A673 (cell line): ENCODE data around the gene MAML3. TPM values are rescaled to one million over a fixed set of nuclear protein-coding genes. Genes with fewer than 3 reads are reported as not detected.

Experiments
- BruUV-seq: library from RNA; stranded (reverse); fragments of 400-500 nt; replicated peaks from 2 replicates; lab custom pipeline; 2021; lab: Mats Ljungman, UMichigan
- CTCF ChIA-PET: fragments of 300-600 bp; sonication (Branson Sonifier 250); formaldehyde crosslinking; loops from one replicate; lab custom pipeline; 2022; ENCODE audit warnings: antibody characterized with exemption; lab: Charles Lee
- POLR2A ChIA-PET: fragments of 300-600 bp; sonication (Branson Sonifier 250); formaldehyde crosslinking; loops from one replicate; lab custom pipeline; 2022; ENCODE audit warnings: antibody characterized with exemption; ENCODE audit not compliant: low non-redundant PET; lab: Charles Lee
- DNase-seq: peaks from one replicate; pipeline ENCODE4 v3.0.0-alpha.2; 2015; ENCODE audit warnings: low spot score
- H3K27ac ChIP-seq: fragments of 200-600 bp; sonication (generic); 2 replicates; pipeline ENCODE4 v1.5.1; 2016; ENCODE audit warnings: mixed run types, low read depth, mild to moderate bottlenecking, mixed read lengths, antibody characterized with exemption, low read length; ENCODE audit not compliant: poor library complexity, severe bottlenecking
- H3K27me3 ChIP-seq: fragments of 200-600 bp; sonication (generic); replicated peaks from 2 replicates; pipeline ENCODE4 v1.6.1; 2017; ENCODE audit warnings: mixed run types, low read depth, mild to moderate bottlenecking, mixed read lengths, antibody characterized with exemption, low read length; ENCODE audit not compliant: insufficient read depth, poor library complexity
- H3K36me3 ChIP-seq: fragments of 200-600 bp; sonication (generic); 2 replicates; pipeline ENCODE4 v1.6.1; 2016; ENCODE audit warnings: mixed run types, mild to moderate bottlenecking, mixed read lengths, antibody characterized with exemption, low read length; ENCODE audit not compliant: insufficient read depth, poor library complexity, severe bottlenecking
- H3K4me1 ChIP-seq: fragments of 200-600 bp; sonication (generic); 2 replicates; pipeline ENCODE4 v1.6.1; 2017; ENCODE audit warnings: mixed run types, mild to moderate bottlenecking, mixed read lengths, antibody characterized with exemption, low read length; ENCODE audit not compliant: insufficient read depth, poor library complexity, severe bottlenecking
- H3K4me3 ChIP-seq: fragments of 200-600 bp; sonication (generic); 2 replicates; pipeline ENCODE4 v1.5.1; 2016; ENCODE audit warnings: low read depth, mixed run types, mild to moderate bottlenecking, mixed read lengths, low read length; ENCODE audit not compliant: poor library complexity, severe bottlenecking
- H3K9me3 ChIP-seq: fragments of 200-600 bp; sonication (generic); 2 replicates; pipeline ENCODE4 v1.6.1; 2016; ENCODE audit warnings: mixed run types, low read depth, mild to moderate bottlenecking, mixed read lengths, antibody characterized with exemption, low read length; ENCODE audit not compliant: poor library complexity, severe bottlenecking
- EZH2 ChIP-seq: fragments of 200-600 bp; sonication (generic); IDR thresholded peaks from 2 replicates; pipeline ENCODE4 v1.6.1; 2017; ENCODE audit warnings: borderline replicate concordance, low read depth, mild to moderate bottlenecking, mixed read lengths, antibody characterized with exemption, low read length; ENCODE audit not compliant: poor library complexity, severe bottlenecking
- intact Hi-C: fragments of 100-400 bp; cut with micrococcal nuclease; formaldehyde crosslinking; loops from one replicate; pipeline ENCODE4 v1.10.0; 2022; ENCODE audit not compliant: unreplicated experiment
- total RNA-seq: library from RNA; stranded (reverse); gene quantifications from 2 replicates; pipeline ENCODE4 v1.2.3, GENCODE V29; 2021
- TF ChIP-seq, protein P1 (sequence below): fragments of 300-800, 200-600 bp; sonication (generic); conservative IDR thresholded peaks from 2 replicates; pipeline ENCODE4 v1.5.1; 2017; ENCODE audit warnings: low read depth, mild to moderate bottlenecking, antibody characterized with exemption, low read length, moderate library complexity, mixed read lengths

MAML3 gene
- total RNA-seq, 1 experiment from 2014 or later: 3.7 TPM

DNA sequence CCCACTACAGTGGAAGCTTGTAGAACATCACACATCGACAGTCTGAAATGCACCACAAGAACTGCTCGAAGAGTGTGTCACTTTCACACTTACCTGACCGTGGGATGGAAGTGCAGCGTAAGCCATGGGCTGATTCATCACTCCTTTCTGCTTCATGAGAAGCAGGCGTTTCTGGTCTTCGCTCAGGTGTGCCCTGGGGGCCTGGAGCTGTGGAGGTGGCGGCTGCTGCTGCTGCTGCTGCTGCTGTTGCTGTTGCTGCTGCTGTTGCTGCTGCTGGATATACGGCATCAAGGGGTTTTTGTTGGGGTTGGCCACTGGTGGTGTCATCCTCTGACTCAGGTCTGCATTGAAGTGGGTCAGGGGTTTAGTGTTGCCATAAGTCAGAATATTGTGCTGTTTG is 264.7 kb downstream of the MAML3 start:
- intact Hi-C loops: no loop called here
- no peak for DNase-seq
- Histone ChIP-seq H3K4me3 (no peak overlapping the region), H3K27ac (no peak overlapping the region), H3K4me1 (no peaks in the 10 kb centered on the region), H3K36me3 (no peaks in the 10 kb centered on the region), H3K9me3 (no peaks in the 10 kb centered on the region), H3K27me3 (no peaks in the 10 kb centered on the region)
- ChIA-PET CTCF (no interaction called here), POLR2A (no interaction called here)
- TF ChIP-seq, protein P1, sequence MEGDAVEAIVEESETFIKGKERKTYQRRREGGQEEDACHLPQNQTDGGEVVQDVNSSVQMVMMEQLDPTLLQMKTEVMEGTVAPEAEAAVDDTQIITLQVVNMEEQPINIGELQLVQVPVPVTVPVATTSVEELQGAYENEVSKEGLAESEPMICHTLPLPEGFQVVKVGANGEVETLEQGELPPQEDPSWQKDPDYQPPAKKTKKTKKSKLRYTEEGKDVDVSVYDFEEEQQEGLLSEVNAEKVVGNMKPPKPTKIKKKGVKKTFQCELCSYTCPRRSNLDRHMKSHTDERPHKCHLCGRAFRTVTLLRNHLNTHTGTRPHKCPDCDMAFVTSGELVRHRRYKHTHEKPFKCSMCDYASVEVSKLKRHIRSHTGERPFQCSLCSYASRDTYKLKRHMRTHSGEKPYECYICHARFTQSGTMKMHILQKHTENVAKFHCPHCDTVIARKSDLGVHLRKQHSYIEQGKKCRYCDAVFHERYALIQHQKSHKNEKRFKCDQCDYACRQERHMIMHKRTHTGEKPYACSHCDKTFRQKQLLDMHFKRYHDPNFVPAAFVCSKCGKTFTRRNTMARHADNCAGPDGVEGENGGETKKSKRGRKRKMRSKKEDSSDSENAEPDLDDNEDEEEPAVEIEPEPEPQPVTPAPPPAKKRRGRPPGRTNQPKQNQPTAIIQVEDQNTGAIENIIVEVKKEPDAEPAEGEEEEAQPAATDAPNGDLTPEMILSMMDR: no peak
- no peak for TF ChIP-seq EZH2
- BruUV-seq: no TSS peak

DNA sequence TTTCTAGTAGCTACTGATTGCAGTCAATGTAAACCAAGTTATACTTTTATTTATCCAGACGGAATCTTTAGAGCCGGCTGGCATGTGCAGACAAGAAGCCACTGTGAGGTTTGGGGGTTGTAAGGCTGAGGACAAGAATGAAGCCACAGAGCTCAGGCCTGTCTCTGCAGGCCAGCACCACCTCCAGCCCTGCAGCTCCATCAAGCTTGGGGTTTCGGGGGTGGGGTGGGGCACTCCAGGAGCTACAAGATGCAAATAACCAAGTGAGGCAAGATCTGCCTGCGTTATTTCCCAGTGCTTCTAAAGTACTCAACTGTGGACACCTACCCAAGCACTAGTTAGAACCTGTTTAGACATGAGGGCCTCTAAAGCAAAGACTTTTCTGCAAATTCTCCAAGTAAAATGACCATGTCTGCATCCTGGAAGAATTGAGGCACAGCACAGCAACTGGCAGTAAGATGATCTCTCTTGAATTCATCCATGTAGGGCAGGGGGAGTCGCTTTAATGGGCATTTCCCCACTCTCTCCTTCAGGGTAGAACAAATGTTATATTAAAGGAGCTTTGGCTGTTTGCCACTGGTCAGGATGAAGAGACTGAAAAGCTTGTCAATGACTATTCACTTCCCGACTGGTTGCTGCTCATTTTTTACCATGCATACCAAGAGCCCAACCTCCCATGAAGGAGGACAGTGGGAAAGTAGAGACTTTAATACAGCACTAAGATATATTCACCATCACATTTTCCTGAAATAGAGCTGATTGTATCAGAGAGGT is 265.8 kb downstream of the MAML3 start:
- POLR2A ChIA-PET: no interaction called here
- CTCF ChIA-PET: no interaction called here
- no peaks in the 10 kb centered on the region for H3K4me1 ChIP-seq
- DNase-seq: no peak
- no peak for TF ChIP-seq EZH2
- TF ChIP-seq, protein P1: no peak
- H3K27ac ChIP-seq: no peak overlapping the region
- intact Hi-C loops: no loop called here
- BruUV-seq: no TSS peak
- no peaks in the 10 kb centered on the region for H3K9me3 ChIP-seq
- no peaks in the 10 kb centered on the region for H3K27me3 ChIP-seq
- no peaks in the 10 kb centered on the region for H3K36me3 ChIP-seq
- H3K4me3 ChIP-seq: no peak overlapping the region

DNA sequence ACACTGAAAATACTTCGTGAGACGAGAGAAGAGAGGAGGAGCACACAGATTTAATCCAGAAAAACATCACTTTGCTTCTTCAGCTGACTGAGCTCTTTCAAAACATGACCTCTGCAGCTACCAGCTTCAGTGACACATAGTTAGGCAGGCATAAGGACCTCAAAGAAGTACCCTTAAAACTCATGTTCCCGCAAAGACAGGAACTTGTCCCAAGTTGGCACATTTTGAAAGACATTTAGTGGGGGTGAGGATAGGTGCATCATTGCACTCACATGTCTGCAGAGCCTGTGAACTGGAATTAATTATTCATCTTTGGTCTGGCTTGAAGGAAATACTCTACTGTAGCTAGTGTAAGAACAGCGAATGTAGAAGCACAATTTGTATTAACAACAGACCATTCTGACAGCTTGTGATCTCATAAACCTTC is 266.6 kb downstream of the MAML3 start:
- POLR2A ChIA-PET: no interaction called here
- no peak for DNase-seq
- no peak overlapping the region for H3K4me3 ChIP-seq
- intact Hi-C loops: no loop called here
- no peaks in the 10 kb centered on the region for H3K4me1 ChIP-seq
- no peaks in the 10 kb centered on the region for H3K36me3 ChIP-seq
- no peak overlapping the region for H3K27ac ChIP-seq
- TF ChIP-seq EZH2: no peak
- TF ChIP-seq, protein P1: no peak
- no peaks in the 10 kb centered on the region for H3K27me3 ChIP-seq
- no TSS peak for BruUV-seq
- CTCF ChIA-PET: no interaction called here
- no peaks in the 10 kb centered on the region for H3K9me3 ChIP-seq
